Suprapubic skin (tissue), 4 donors: ENCODE measurements around the gene ZNF598. TPM values are rescaled to one million over a fixed set of nuclear protein-coding genes. Genes with fewer than 3 reads are reported as not detected.

Source experiments
- DNase-seq, 2 donors: peaks; one replicate each; pipeline ENCODE4 v3.0.0-alpha.2; 2019; ENCODE audit warnings: low spot score in 2 of 2
- H3K27ac ChIP-seq: fragments of 200-600 bp; sonication (generic); one replicate; pipeline ENCODE4 v1.5.1; 2019
- H3K27me3 ChIP-seq: fragments of 200-600 bp; sonication (generic); one replicate; pipeline ENCODE4 v1.5.1; 2019
- H3K36me3 ChIP-seq: fragments of 200-600 bp; sonication (generic); one replicate; pipeline ENCODE4 v1.5.1; 2019
- H3K4me1 ChIP-seq: fragments of 200-600 bp; sonication (generic); one replicate; pipeline ENCODE4 v1.5.1; 2019
- H3K4me3 ChIP-seq: fragments of 200-600 bp; sonication (generic); one replicate; pipeline ENCODE4 v1.5.1; 2019; ENCODE audit warnings: mild to moderate bottlenecking
- H3K9me3 ChIP-seq: fragments of 200-600 bp; sonication (generic); one replicate; pipeline ENCODE4 v1.5.1; 2019
- EP300 ChIP-seq: sonication (generic); formaldehyde crosslinking; IDR thresholded peaks from one replicate; pipeline ENCODE4 v1.6.1; 2017; ENCODE audit warnings: antibody characterized with exemption
- POLR2A ChIP-seq, 2 donors: fragments of 450-650 bp; IDR thresholded peaks; one replicate each; pipeline ENCODE4 v1.6.1; 2017; ENCODE audit warnings: antibody characterized with exemption in 2 of 2, mild to moderate bottlenecking in 2 of 2, moderate library complexity in 2 of 2
- POLR2AphosphoS5 ChIP-seq, 3 donors: sonication (generic); formaldehyde crosslinking; IDR thresholded peaks; one replicate each; pipeline ENCODE4 v1.6.1; 2017; ENCODE audit warnings: antibody characterized with exemption in 3 of 3
- WGBS: methylation state at CpG from one replicate; pipeline ENCODE4 v1.1.5; 2018; 5-methylcytosine and 5-hydroxymethylcytosine counted together
- total RNA-seq, 4 donors: library from RNA; depleted of rRNA; stranded (reverse); fragments of >200 nt; gene quantifications; one replicate each; pipeline ENCODE4 v1.1.0, GENCODE V29; 2016
- TF ChIP-seq, protein P1 (sequence below), 2 donors: fragments of 200-600 bp in 1 of 2; fragments of 450-650 bp in 1 of 2; sonication (generic) in 1 of 2; IDR thresholded peaks; one replicate each; pipeline ENCODE4 v1.5.1; 2016 to 2019; ENCODE audit warnings: antibody characterized with exemption in 2 of 2, mild to moderate bottlenecking in 1 of 2, moderate library complexity in 1 of 2

ZNF598 gene
- total RNA-seq, 4 donors from 2014 or later = 69.4 to 103 (median 84.0) TPM

DNA sequence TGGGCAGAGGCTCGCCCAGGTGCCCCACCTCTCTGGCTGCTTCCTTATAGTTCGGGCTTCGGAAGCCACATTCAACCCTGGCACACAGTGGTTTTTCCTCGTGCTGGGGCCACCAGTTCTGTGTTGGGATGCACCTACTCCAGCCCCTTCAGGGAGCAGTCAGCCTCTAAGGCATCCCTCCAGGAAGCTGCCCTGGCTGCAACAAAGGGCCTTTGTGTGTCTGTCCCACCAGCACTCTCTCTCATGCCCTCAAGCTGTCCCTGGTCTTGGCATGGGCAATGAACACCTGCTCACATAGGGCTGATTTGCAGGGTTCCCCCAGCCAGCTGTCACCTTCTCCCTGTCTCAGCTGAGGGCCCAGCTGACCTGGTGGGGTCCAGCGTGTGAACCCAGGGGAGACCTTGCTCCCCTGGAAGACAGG, 27.6 kb downstream of the ZNF598 start:
- Histone ChIP-seq H3K9me3 (no peaks in the 10 kb centered on the region), H3K27me3 (peaks cover 29% of the 10 kb centered on the region), H3K36me3 (peaks cover 27% of the 10 kb centered on the region), H3K4me1 (peaks cover 66% of the 10 kb centered on the region), H3K4me3 (no peak overlapping the region), H3K27ac (no peak overlapping the region)
- no peak for DNase-seq
- WGBS = 38% methylated on average over 3 of the region's 5 CpGs
- TF ChIP-seq POLR2AphosphoS5 (IDR thresholded peaks at IDR 0.05) (no peak), EP300 (no peak), POLR2A (IDR thresholded peaks at IDR 0.05) (no peak)
- TF ChIP-seq, protein P1, sequence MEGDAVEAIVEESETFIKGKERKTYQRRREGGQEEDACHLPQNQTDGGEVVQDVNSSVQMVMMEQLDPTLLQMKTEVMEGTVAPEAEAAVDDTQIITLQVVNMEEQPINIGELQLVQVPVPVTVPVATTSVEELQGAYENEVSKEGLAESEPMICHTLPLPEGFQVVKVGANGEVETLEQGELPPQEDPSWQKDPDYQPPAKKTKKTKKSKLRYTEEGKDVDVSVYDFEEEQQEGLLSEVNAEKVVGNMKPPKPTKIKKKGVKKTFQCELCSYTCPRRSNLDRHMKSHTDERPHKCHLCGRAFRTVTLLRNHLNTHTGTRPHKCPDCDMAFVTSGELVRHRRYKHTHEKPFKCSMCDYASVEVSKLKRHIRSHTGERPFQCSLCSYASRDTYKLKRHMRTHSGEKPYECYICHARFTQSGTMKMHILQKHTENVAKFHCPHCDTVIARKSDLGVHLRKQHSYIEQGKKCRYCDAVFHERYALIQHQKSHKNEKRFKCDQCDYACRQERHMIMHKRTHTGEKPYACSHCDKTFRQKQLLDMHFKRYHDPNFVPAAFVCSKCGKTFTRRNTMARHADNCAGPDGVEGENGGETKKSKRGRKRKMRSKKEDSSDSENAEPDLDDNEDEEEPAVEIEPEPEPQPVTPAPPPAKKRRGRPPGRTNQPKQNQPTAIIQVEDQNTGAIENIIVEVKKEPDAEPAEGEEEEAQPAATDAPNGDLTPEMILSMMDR (IDR thresholded peaks at IDR 0.05) = no peak

- TF ChIP-seq POLR2AphosphoS5 (IDR thresholded peaks at IDR 0.05) (no peak), POLR2A (IDR thresholded peaks at IDR 0.05) (no peak), EP300 (no peak)
- TF ChIP-seq, protein P1 (IDR thresholded peaks at IDR 0.05) = no peak
- Histone ChIP-seq H3K4me1 (peaks cover 66% of the 10 kb centered on the region), H3K27me3 (peaks cover 30% of the 10 kb centered on the region), H3K36me3 (peaks cover 31% of the 10 kb centered on the region), H3K27ac (no peak within 1 kb of the TSS), H3K9me3 (no peaks in the 10 kb centered on the region), H3K4me3 (no peak within 1 kb of the TSS)
- no peak for DNase-seq
- 37% methylated on average over 6 of the region's 6 CpGs for WGBS
These were observed 28.2 kb downstream of the ZNF598 start, which contains the start of gene NOXO1 for GRCh38 chr16:1981398-1981836. TSS of gene NOXO1 (minus strand) at chr16:1981469. CDS start at chr16:1981179, 290 bp downstream.

DNA sequence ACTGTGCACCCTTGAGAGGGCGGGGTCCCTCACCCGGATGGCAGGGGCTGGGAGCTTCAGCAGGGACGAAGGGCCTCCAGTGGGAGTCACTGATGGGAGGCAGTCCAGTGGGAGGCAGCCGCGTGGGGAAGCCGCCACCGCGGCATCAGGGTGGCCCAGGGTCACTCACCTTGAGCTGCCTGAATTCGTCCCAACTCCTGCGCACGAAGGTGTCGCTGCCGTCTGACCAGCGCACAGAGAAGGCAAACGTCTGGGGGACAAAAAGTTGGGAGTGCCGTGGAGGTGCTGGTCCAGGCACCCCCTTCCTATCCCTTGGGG, 28.9 kb downstream of the ZNF598 start:
- H3K27ac ChIP-seq = no peak overlapping the region
- H3K9me3 ChIP-seq = no peaks in the 10 kb centered on the region
- H3K4me1 ChIP-seq = peaks cover 62% of the 10 kb centered on the region
- WGBS = 14% methylated on average over 7 of the region's 16 CpGs
- TF ChIP-seq POLR2AphosphoS5 (IDR thresholded peaks at IDR 0.05) (no peak), EP300 (no peak)
- TF ChIP-seq, protein P1 (IDR thresholded peaks at IDR 0.05) = no peak
- DNase-seq = no peak
- H3K36me3 ChIP-seq = peaks cover 31% of the 10 kb centered on the region
- H3K27me3 ChIP-seq = peaks cover 30% of the 10 kb centered on the region
- H3K4me3 ChIP-seq = no peak overlapping the region

GRCh38 chr16:1980030-1980769, 29.4 kb downstream of the ZNF598 start:
- peaks cover 30% of the 10 kb centered on the region for H3K27me3 ChIP-seq
- TF ChIP-seq, protein P1 (IDR thresholded peaks at IDR 0.05) = no peak
- TF ChIP-seq EP300 = no peak
- TF ChIP-seq POLR2AphosphoS5 (IDR thresholded peaks at IDR 0.05) = no peak
- no peak for TF ChIP-seq POLR2A (IDR thresholded peaks at IDR 0.05)
- peaks cover 57% of the 10 kb centered on the region for H3K4me1 ChIP-seq
- H3K36me3 ChIP-seq = peaks cover 33% of the 10 kb centered on the region
- WGBS = 9% methylated on average over 19 of the region's 53 CpGs
- peak overlapping the region; percentile 41 for H3K4me3 ChIP-seq
- DNase-seq = no peak
- no peak overlapping the region for H3K27ac ChIP-seq
- no peaks in the 10 kb centered on the region for H3K9me3 ChIP-seq

DNA sequence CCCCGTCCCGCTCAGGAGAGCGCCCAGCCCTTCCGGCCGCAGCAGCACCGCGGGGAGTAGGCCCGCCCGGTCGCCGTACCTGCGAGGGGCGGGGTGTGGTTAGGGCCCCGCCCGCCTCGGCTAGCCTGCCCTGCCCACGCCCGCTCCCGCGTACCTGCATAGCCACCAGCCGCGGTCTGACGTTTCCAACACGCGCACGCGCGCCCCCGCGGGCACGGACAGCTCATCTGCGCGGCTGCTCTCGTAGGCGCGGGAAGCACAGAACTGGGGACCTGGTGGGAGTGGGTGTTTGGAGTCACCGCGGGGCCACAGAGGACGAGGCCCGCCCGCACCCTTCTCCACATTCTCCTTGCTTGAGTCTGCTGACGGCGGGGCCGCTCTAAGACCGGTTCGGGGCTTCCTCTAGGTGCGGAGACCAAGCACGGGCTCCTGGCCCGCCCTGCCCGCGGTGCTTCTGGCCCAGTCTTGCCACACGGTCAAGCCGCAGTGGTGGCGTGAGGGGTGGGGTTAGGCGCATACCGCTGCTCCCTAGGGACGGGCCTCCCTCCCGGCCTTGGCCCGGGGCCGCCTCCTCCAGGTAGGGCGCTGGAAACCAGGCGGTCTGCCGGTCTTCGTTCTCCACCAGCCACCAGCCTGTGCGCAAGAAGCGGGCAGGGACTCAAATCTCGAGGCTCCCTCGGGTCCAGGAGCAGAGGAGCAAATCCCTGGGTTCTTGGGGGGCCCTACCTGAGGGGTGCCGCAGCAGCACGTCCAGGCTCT, 30.2 kb downstream of the ZNF598 start:
- Histone ChIP-seq H3K36me3 (peaks cover 41% of the 10 kb centered on the region), H3K4me1 (peaks cover 50% of the 10 kb centered on the region), H3K27ac (peak overlapping the region; percentile 43), H3K27me3 (peaks cover 30% of the 10 kb centered on the region), H3K4me3 (peak overlapping the region; percentile 41), H3K9me3 (no peaks in the 10 kb centered on the region)
- WGBS = 19% methylated on average over 26 of the region's 70 CpGs
- TF ChIP-seq EP300 (no peak), POLR2AphosphoS5 (IDR thresholded peaks at IDR 0.05) (no peak), POLR2A (IDR thresholded peaks at IDR 0.05) (no peak)
- TF ChIP-seq, protein P1 (IDR thresholded peaks at IDR 0.05) = no peak
- no peak for DNase-seq
